Esophagus squamous epithelium (tissue), 5 donors: ENCODE data around the gene CACNA1H. TPM values are rescaled to one million over a fixed set of nuclear protein-coding genes. Genes with fewer than 3 reads are reported as not detected.

ENCODE experiments used
- DNase-seq: peaks from one replicate; lab custom pipeline; 2025; lab: John Stamatoyannopoulos, UW
- H3K27ac ChIP-seq, 4 donors: fragments of 200-600 bp; sonication (generic); one replicate each; pipeline ENCODE4 v1.5.1; 2016 to 2019; ENCODE audit warnings: mild to moderate bottlenecking in 1 of 4
- H3K27me3 ChIP-seq, 4 donors: fragments of 200-600 bp; sonication (generic); 1 replicate in 3 of 4; 2 replicates in 1 of 4; pipeline versions ENCODE4 v1.5.1 to v1.6.0; 2017 to 2021; ENCODE audit warnings: antibody characterized with exemption in 1 of 4
- H3K36me3 ChIP-seq, 3 donors: fragments of 200-600 bp; sonication (generic); one replicate each; pipeline ENCODE4 v1.5.1; 2016 to 2019
- H3K4me1 ChIP-seq, 3 donors: fragments of 200-600 bp; sonication (generic); one replicate each; pipeline ENCODE4 v1.5.1; 2017 to 2019
- H3K4me3 ChIP-seq, 4 donors: fragments of 200-600 bp; sonication (generic); 1 replicate in 3 of 4; 2 replicates in 1 of 4; pipeline ENCODE4 v1.5.1; 2016 to 2019; ENCODE audit warnings: mild to moderate bottlenecking in 2 of 4, moderate library complexity in 1 of 4
- H3K9me3 ChIP-seq, 3 donors: fragments of 200-600 bp; sonication (generic); one replicate each; pipeline ENCODE4 v1.5.1; 2016 to 2019
- POLR2A ChIP-seq, 4 donors: fragments of 450-650 bp; IDR thresholded peaks; one replicate each; pipeline ENCODE4 v1.6.1; 2017; ENCODE audit warnings: antibody characterized with exemption in 4 of 4, mild to moderate bottlenecking in 4 of 4, moderate library complexity in 3 of 4
- WGBS, 2 donors: methylation state at CpG; one replicate each; pipeline ENCODE4 v1.1.5; 2018; 5-methylcytosine and 5-hydroxymethylcytosine counted together
- intact Hi-C: fragments of 100-400 bp; cut with DNase I; formaldehyde crosslinking; loops from one replicate; pipeline ENCODE4 v1.15.0; 2022
- total RNA-seq, 4 donors: library from RNA; depleted of rRNA; stranded (reverse); fragments of >200 nt; gene quantifications; one replicate each; pipeline ENCODE4 v1.1.0, GENCODE V29; 2016
- TF ChIP-seq, protein P1 (sequence below), 6 experiments: fragments of 450-650 bp in 4 of 6; fragments of 200-600 bp in 2 of 6; sonication (generic) in 2 of 6; IDR thresholded peaks; one replicate each; pipeline ENCODE4 v1.5.1; 2016 to 2019; ENCODE audit warnings: antibody characterized with exemption in 6 of 6, mild to moderate bottlenecking in 4 of 6, moderate library complexity in 4 of 6
- donor health status: DM: yes; HTN: yes; CAD: no.

CACNA1H gene
- total RNA-seq, 4 donors from 2014 or later, result 1.7 to 14.7 (median 5.6) TPM

GRCh38 chr16:1211451-1212268 is 58.8 kb downstream of the CACNA1H start:
- intact Hi-C loops, result no loop called here
- no peak for DNase-seq

GRCh38 chr16:1212616-1213194 is 59.8 kb downstream of the CACNA1H start:
- DNase-seq, result no peak
- intact Hi-C loops, result no loop called here

More at GRCh38 chr16:1211451-1212268, 58.8 kb downstream of the CACNA1H start:
- Histone ChIP-seq H3K9me3 (no peaks in the 10 kb centered on the region), H3K27me3 (no peaks in the 10 kb centered on the region), H3K27ac (no peak overlapping the region), H3K4me3 (no peak overlapping the region), H3K4me1 (no peaks in the 10 kb centered on the region), H3K36me3 (peaks cover 0 to 62% (median 0%) of the 10 kb centered on the region in 3 donors)
- WGBS, 2 donors, result 80 to 86% methylated on average over 1 to 15 of the region's 65 CpGs
- TF ChIP-seq, protein P1, sequence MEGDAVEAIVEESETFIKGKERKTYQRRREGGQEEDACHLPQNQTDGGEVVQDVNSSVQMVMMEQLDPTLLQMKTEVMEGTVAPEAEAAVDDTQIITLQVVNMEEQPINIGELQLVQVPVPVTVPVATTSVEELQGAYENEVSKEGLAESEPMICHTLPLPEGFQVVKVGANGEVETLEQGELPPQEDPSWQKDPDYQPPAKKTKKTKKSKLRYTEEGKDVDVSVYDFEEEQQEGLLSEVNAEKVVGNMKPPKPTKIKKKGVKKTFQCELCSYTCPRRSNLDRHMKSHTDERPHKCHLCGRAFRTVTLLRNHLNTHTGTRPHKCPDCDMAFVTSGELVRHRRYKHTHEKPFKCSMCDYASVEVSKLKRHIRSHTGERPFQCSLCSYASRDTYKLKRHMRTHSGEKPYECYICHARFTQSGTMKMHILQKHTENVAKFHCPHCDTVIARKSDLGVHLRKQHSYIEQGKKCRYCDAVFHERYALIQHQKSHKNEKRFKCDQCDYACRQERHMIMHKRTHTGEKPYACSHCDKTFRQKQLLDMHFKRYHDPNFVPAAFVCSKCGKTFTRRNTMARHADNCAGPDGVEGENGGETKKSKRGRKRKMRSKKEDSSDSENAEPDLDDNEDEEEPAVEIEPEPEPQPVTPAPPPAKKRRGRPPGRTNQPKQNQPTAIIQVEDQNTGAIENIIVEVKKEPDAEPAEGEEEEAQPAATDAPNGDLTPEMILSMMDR (IDR thresholded peaks at IDR 0.05), result no peak
- TF ChIP-seq POLR2A (IDR thresholded peaks at IDR 0.05), result no peak

GRCh38 chr16:1213231-1213630 is 60.3 kb downstream of the CACNA1H start:
- intact Hi-C loops, result no loop called here
- DNase-seq, result no peak
- no peak overlapping the region for H3K4me3 ChIP-seq
- H3K36me3 ChIP-seq, result peaks cover 0 to 65% (median 0%) of the 10 kb centered on the region in 3 donors
- WGBS, 2 donors, result 40% methylated on average over 1 of the region's 8 CpGs; no CpG with 5 or more reads in 1 of the 2 donors
- TF ChIP-seq, protein P1 (IDR thresholded peaks at IDR 0.05), result no peak
- TF ChIP-seq POLR2A (IDR thresholded peaks at IDR 0.05), result no peak
- H3K4me1 ChIP-seq, result no peaks in the 10 kb centered on the region
- no peaks in the 10 kb centered on the region for H3K9me3 ChIP-seq
- no peak overlapping the region for H3K27ac ChIP-seq
- H3K27me3 ChIP-seq, result peaks cover 0 to 7% (median 0%) of the 10 kb centered on the region in 4 donors

More at GRCh38 chr16:1212616-1213194, 59.8 kb downstream of the CACNA1H start:
- H3K9me3 ChIP-seq, result no peaks in the 10 kb centered on the region
- TF ChIP-seq, protein P1 (IDR thresholded peaks at IDR 0.05), result no peak
- TF ChIP-seq POLR2A (IDR thresholded peaks at IDR 0.05), result no peak
- H3K27ac ChIP-seq, result no peak overlapping the region
- 93% methylated on average over 3 of the region's 40 CpGs; no CpG with 5 or more reads in 1 of the 2 donors for WGBS, 2 donors
- H3K36me3 ChIP-seq, result peaks cover 0 to 61% (median 0%) of the 10 kb centered on the region in 3 donors
- H3K4me3 ChIP-seq, result no peak overlapping the region
- peaks cover 0 to 3% (median 0%) of the 10 kb centered on the region in 4 donors for H3K27me3 ChIP-seq
- H3K4me1 ChIP-seq, result no peaks in the 10 kb centered on the region

DNA sequence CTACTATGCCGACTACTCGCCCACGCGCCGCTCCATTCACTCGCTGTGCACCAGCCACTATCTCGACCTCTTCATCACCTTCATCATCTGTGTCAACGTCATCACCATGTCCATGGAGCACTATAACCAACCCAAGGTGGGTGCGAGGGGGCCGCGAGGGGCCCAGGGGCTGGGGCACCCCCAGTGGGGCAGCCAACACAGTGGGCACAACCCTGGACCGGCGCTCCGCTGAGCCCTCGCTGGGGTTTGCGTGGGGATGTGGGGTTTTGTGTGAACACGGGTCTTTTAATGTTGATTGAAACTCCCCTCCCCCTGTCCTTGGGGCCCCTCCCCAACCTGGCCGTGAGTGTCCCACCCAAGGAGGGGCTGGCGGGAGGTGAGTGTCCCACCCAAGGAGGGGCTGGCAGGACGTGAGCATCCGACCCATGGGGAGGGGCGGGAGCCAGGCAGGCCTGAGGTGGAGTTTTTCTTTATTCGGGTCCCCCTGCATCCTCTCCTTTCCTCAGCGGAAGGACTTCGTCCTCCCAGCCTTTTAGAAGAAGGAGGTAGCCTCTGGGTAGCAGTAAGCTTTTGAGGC is 61.0 kb downstream of the CACNA1H start:
- DNase-seq, result no peak
- no peaks in the 10 kb centered on the region for H3K9me3 ChIP-seq
- TF ChIP-seq POLR2A (IDR thresholded peaks at IDR 0.05), result no peak
- TF ChIP-seq, protein P1 (IDR thresholded peaks at IDR 0.05), result no peak
- intact Hi-C loops, result no loop called here
- no peak overlapping the region for H3K27ac ChIP-seq
- peaks cover 0 to 7% (median 0%) of the 10 kb centered on the region in 4 donors for H3K27me3 ChIP-seq
- H3K36me3 ChIP-seq, result peaks cover 0 to 67% (median 0%) of the 10 kb centered on the region in 3 donors
- H3K4me1 ChIP-seq, result no peaks in the 10 kb centered on the region
- no peak overlapping the region for H3K4me3 ChIP-seq
- WGBS, 2 donors, result 72 to 78% methylated on average over 14 to 17 of the region's 25 CpGs
